Activated T-cell treated with anti-CD3 and anti-CD28 coated beads, Interleukin-2, amount 50 U/mL, for 4 hours (primary cell): ENCODE measurements around the gene SAMSN1. TPM values are rescaled to one million over a fixed set of nuclear protein-coding genes. Genes with fewer than 3 reads are reported as not detected.

Experiments
- total RNA-seq, 3 donors: library from RNA; stranded (reverse); gene quantifications; one replicate each; pipeline ENCODE4 v1.2.1, GENCODE V29; 2021

The SAMSN1 gene
- total RNA-seq, 3 donors from 2014 or later, result 54.0 to 107 (median 73.5) TPM

Other genes with a start within 250 kb of the SAMSN1 start
- 10 to 100 TPM; 31.8 to 47.0 (median 41.0) TPM for gene HSPA13, start 163.2 kb downstream of the SAMSN1 start, total RNA-seq